Thymus (tissue), 11 donors: ENCODE results near the gene OR2A25. TPM values are rescaled to one million over a fixed set of nuclear protein-coding genes. Genes with fewer than 3 reads are reported as not detected.
"Not testable (repeated sequence)": the region's sequence is repeated elsewhere in the genome, so short reads cannot be mapped to it uniquely, and the experiment has no call there.

Source experiments
- DNase-seq, 9 donors: peaks; one replicate each; pipeline ENCODE4 v3.0.0-alpha.2; 2013; ENCODE audit warnings: low spot score in 9 of 9, low read depth in 6 of 9, missing footprints in 1 of 9
- H3K27ac ChIP-seq, 2 donors: one replicate each; pipeline ENCODE4 v1.5.1; 2013; ENCODE audit warnings: control low read depth in 1 of 2, low read depth in 1 of 2, low read length in 1 of 2, mild to moderate bottlenecking in 1 of 2, moderate library complexity in 1 of 2
- H3K27me3 ChIP-seq, 2 donors: one replicate each; pipeline ENCODE4 v1.5.1; 2013; ENCODE audit warnings: low read length in 1 of 2; ENCODE audit not compliant: control insufficient read depth in 2 of 2, insufficient read depth in 1 of 2
- H3K36me3 ChIP-seq, 2 donors: one replicate each; pipeline ENCODE4 v1.5.1; 2013; ENCODE audit warnings: low read length in 1 of 2, mild to moderate bottlenecking in 1 of 2, moderate library complexity in 1 of 2; ENCODE audit not compliant: control insufficient read depth in 2 of 2, insufficient read depth in 2 of 2
- H3K4me1 ChIP-seq, 2 donors: one replicate each; pipeline ENCODE4 v1.5.1; 2013; ENCODE audit warnings: low read length in 2 of 2; ENCODE audit not compliant: control insufficient read depth in 2 of 2, insufficient read depth in 2 of 2
- H3K4me3 ChIP-seq, 2 donors: one replicate each; pipeline ENCODE4 v1.5.1; 2013; ENCODE audit warnings: low read length in 2 of 2, control low read depth in 1 of 2, mild to moderate bottlenecking in 1 of 2
- H3K9me3 ChIP-seq, 2 donors: one replicate each; pipeline ENCODE4 v1.5.1; 2013; ENCODE audit warnings: low read length in 1 of 2, mild to moderate bottlenecking in 1 of 2; ENCODE audit not compliant: control insufficient read depth in 2 of 2, insufficient read depth in 1 of 2
- WGBS: extraction: QIAGEN DNeasy Blood & Tissue Kit; methylation state at CpG from one replicate; pipeline ENCODE4 v1.1.7; 2013; 5-methylcytosine and 5-hydroxymethylcytosine counted together
- polyA plus RNA-seq: library from polyadenylated mRNA; stranded (reverse); fragments of 200-250 nt; gene quantifications from one replicate; pipeline ENCODE4 v1.2.3, GENCODE V29; 2013
- total RNA-seq: library from RNA; stranded (reverse); fragments of 120-200 nt; gene quantifications from one replicate; pipeline ENCODE4 v1.2.4, GENCODE V29; 2013
- donor health status: healthy.

Gene OR2A25
- total and polyA plus RNA-seq, 2 donors: 0.05 TPM; not detected in 1

GRCh38 chr7:144050884-144051283 is 18.7 kb upstream of the OR2A25 start:
- H3K36me3 ChIP-seq, H3K27me3 ChIP-seq, H3K27ac ChIP-seq, H3K9me3 ChIP-seq, H3K4me1 ChIP-seq, DNase-seq, H3K4me3 ChIP-seq: not testable (repeated sequence)
- WGBS: 91% methylated on average over 8 of the region's 8 CpGs

GRCh38 chr7:144057954-144058353 is 11.7 kb upstream of the OR2A25 start:
- no peak overlapping the region for H3K27ac ChIP-seq
- H3K36me3 ChIP-seq: no peaks in the 10 kb centered on the region
- no peak for DNase-seq
- H3K4me1 ChIP-seq: no peaks in the 10 kb centered on the region
- no peaks in the 10 kb centered on the region for H3K9me3 ChIP-seq
- WGBS: 98% methylated on average over 3 of the region's 3 CpGs
- no peaks in the 10 kb centered on the region for H3K27me3 ChIP-seq
- no peak overlapping the region for H3K4me3 ChIP-seq

DNA sequence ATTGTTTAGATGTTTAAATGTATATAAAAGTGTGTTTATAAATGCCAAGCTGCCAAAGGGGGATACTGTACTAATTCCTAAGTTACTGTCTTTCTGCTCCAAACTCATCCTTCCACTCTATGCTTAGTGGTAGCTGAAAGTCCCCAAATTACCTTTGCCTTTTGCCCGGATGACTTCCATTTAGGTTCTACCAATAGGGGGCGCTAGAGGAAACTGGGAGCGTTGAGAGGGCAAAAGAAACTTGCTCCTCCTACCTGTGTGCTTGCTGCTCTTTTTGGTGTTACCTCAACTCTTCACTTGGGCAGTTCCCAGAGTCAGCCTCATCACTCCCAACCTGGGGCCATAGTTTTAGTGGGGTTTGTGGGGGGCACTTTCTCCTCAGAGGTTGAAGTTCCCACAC is 5.9 kb upstream of the OR2A25 start:
- no peaks in the 10 kb centered on the region for H3K27me3 ChIP-seq
- peak in 2 of 9 donors; percentile 4 to 6 for DNase-seq
- H3K9me3 ChIP-seq: no peaks in the 10 kb centered on the region
- WGBS: 60% methylated on average over 3 of the region's 3 CpGs
- no peaks in the 10 kb centered on the region for H3K36me3 ChIP-seq
- H3K4me1 ChIP-seq: no peaks in the 10 kb centered on the region
- no peak overlapping the region for H3K4me3 ChIP-seq
- no peak overlapping the region for H3K27ac ChIP-seq

DNA sequence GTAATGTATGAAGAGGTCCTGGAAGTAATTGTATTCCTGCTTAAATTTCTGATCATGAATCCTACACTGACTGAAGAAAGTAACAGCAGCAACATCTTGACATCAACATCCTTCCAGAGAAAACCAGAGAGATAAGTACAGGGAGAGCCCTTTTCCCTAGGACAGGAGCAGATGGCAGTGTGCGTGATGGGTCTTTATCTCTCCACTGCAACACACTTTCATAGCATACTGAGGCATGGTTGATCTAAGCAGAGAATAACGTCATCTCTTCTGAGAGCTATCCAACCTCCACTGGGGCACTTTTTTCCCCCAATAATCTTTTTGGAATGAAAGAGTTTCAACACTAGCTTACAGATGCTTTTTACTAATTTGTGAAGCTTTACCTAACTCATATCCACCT is 342 bp downstream of the OR2A25 start:
- Histone ChIP-seq H3K27ac (no peak overlapping the region), H3K27me3 (no peaks in the 10 kb centered on the region), H3K9me3 (no peaks in the 10 kb centered on the region), H3K36me3 (no peaks in the 10 kb centered on the region), H3K4me1 (no peaks in the 10 kb centered on the region), H3K4me3 (no peak overlapping the region)
- no peak for DNase-seq
- WGBS: 95% methylated on average over 2 of the region's 2 CpGs

GRCh38 chr7:144074374-144074773 is 4.8 kb downstream of the OR2A25 start:
- no peak for DNase-seq
- H3K27ac ChIP-seq: no peak overlapping the region
- 95% methylated on average over 8 of the region's 8 CpGs for WGBS

DNA sequence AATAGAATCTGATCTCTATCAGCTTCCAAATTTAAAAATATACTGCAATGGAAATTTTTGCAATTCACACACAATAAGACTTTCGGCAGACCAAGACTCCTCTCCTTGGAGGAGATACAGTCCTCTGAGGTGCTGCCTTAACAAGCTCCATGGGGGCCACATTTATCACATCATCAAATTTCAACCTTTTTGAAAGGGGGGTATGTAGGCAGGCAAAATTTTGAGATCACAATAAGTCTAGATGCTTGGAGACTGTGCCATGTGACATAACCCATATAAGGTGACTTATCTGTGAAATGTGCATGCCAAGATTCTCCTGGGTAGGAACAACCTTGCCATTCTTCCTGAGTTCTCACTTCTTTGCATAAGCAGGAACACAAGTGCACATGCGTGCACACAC is 16.4 kb downstream of the OR2A25 start, which contains the start of gene OR2A12:
Gene OR2A12 (plus strand): TSS at position 301 of the 400 bp plus-strand sequence. CDS start 8,830 bp downstream, outside the sequence.
- H3K27me3 ChIP-seq: no peaks in the 10 kb centered on the region
- WGBS: 97% methylated on average over 2 of the region's 2 CpGs
- no peak for DNase-seq

More at GRCh38 chr7:144074374-144074773, 4.8 kb downstream of the OR2A25 start:
- Histone ChIP-seq H3K4me1 (no peaks in the 10 kb centered on the region), H3K9me3 (no peaks in the 10 kb centered on the region), H3K4me3 (no peak overlapping the region), H3K36me3 (no peaks in the 10 kb centered on the region), H3K27me3 (no peaks in the 10 kb centered on the region)

GRCh38 chr7:144086730-144087129 is 17.1 kb downstream of the OR2A25 start:
- H3K36me3 ChIP-seq: no peaks in the 10 kb centered on the region
- no peak for DNase-seq
- WGBS: 86% methylated on average over 4 of the region's 4 CpGs

More for the DNA sequence above, 16.4 kb downstream of the OR2A25 start, which contains the start of gene OR2A12:
- no peaks in the 10 kb centered on the region for H3K36me3 ChIP-seq
- no peak within 1 kb of the TSS for H3K27ac ChIP-seq
- no peak within 1 kb of the TSS for H3K4me3 ChIP-seq
- H3K9me3 ChIP-seq: no peaks in the 10 kb centered on the region
- no peaks in the 10 kb centered on the region for H3K4me1 ChIP-seq

GRCh38 chr7:144087230-144087629 is 17.6 kb downstream of the OR2A25 start:
- Histone ChIP-seq H3K36me3 (no peaks in the 10 kb centered on the region), H3K9me3 (no peaks in the 10 kb centered on the region), H3K27me3 (no peaks in the 10 kb centered on the region), H3K27ac (no peak overlapping the region), H3K4me1 (no peaks in the 10 kb centered on the region), H3K4me3 (no peak overlapping the region)
- no peak for DNase-seq
- 99% methylated on average over 1 of the region's 1 CpG for WGBS

More at GRCh38 chr7:144086730-144087129, 17.1 kb downstream of the OR2A25 start:
- Histone ChIP-seq H3K27me3 (no peaks in the 10 kb centered on the region), H3K27ac (no peak overlapping the region), H3K9me3 (no peaks in the 10 kb centered on the region), H3K4me3 (no peak overlapping the region), H3K4me1 (no peaks in the 10 kb centered on the region)

DNA sequence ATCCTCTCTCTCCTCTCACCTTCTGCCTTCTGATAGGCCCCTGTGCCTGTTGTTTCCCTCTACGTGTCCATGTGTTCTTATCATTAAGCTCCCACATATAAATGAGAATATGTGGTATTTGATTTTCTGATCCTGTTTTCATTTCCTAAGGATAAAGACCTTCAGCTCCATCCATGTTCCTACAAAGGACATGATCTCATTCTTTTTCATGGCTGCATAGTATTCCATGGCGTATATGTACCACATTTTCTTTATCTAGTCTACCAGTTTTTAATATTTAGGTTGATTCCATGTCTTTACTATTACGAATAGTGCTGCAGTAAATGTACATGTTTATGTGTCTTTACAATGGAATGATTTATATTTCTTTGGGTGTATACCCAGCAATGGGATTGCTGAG is 21.1 kb downstream of the OR2A25 start:
- DNase-seq: no peak
- H3K4me3 ChIP-seq: no peak overlapping the region
- 95% methylated on average over 3 of the region's 3 CpGs for WGBS
- H3K36me3 ChIP-seq: no peaks in the 10 kb centered on the region
- no peaks in the 10 kb centered on the region for H3K27me3 ChIP-seq
- no peak overlapping the region for H3K27ac ChIP-seq
- no peaks in the 10 kb centered on the region for H3K4me1 ChIP-seq
- H3K9me3 ChIP-seq: no peaks in the 10 kb centered on the region

DNA sequence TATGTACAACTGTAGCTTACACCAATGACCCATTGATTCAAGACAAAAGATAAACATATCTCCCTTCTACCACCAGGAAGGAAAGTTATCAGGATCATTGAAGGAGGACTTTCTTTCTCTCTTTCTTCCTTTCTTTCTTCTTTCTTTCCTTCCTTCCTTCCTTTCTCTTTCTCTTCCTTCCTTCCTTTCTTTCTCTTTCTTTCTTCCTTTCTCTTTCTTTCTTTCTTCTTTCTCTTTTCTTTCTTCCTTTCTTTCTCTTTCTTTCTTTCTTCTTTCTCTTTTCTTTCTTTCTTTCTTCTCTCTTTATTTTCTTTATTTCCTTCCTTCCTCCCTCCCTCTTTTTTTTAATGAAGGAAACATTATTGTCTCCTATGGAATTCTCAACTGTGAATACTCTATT is 29.2 kb downstream of the OR2A25 start:
- no peak overlapping the region for H3K4me3 ChIP-seq
- no peaks in the 10 kb centered on the region for H3K9me3 ChIP-seq
- no peaks in the 10 kb centered on the region for H3K4me1 ChIP-seq
- H3K27me3 ChIP-seq: no peaks in the 10 kb centered on the region
- DNase-seq: no peak
- H3K36me3 ChIP-seq: no peaks in the 10 kb centered on the region
- no peak overlapping the region for H3K27ac ChIP-seq
